GM12872 (cell line): ENCODE measurements around the gene SHISA6.

Source experiments
- TF ChIP-seq, protein P1 (sequence below): IDR thresholded peaks from 3 replicates; pipeline ENCODE4 v1.5.1; 2011; ENCODE audit warnings: low read depth, mild to moderate bottlenecking, low read length, moderate library complexity; ENCODE audit not compliant: insufficient read depth

SHISA6 gene

DNA sequence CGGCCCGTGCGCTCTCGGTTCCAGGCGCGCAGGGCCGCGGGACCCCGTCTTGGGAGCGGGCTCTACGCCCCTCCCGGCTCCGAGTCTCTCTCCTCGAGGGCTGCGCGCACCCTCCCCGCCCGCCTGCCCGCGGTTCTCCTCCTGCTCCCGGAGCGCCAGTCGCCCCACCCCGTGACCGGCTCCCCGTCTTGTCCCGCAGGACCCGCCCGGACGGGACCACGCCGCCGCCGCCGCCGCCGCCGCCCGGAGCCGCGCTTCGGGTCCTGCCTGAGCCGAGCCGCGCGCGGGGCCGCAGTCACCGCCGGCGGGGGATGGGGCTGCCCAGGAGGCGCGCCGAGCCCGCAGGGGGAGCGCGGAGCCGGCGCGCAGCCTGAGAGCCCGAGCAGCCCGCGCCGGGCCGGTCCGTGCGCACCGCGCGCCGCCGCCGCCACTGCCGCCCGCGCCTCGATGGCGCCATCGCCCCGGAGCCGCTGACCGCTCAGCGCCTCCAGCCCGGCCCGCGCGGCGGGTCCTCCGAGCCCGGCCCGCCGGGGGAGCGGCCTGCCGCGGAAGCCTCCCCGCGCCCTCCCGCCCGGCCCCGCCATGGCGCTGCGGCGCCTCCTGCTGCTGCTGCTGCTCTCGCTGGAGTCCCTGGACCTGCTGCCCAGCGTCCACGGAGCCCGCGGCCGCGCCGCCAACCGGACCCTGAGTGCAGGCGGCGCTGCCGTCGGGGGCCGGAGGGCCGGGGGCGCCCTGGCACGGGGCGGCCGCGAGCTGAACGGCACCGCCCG lies at the start of gene SHISA6:
Gene SHISA6 (plus strand): TSS at position 373 of the 770 bp plus-strand sequence.
- TF ChIP-seq, protein P1, sequence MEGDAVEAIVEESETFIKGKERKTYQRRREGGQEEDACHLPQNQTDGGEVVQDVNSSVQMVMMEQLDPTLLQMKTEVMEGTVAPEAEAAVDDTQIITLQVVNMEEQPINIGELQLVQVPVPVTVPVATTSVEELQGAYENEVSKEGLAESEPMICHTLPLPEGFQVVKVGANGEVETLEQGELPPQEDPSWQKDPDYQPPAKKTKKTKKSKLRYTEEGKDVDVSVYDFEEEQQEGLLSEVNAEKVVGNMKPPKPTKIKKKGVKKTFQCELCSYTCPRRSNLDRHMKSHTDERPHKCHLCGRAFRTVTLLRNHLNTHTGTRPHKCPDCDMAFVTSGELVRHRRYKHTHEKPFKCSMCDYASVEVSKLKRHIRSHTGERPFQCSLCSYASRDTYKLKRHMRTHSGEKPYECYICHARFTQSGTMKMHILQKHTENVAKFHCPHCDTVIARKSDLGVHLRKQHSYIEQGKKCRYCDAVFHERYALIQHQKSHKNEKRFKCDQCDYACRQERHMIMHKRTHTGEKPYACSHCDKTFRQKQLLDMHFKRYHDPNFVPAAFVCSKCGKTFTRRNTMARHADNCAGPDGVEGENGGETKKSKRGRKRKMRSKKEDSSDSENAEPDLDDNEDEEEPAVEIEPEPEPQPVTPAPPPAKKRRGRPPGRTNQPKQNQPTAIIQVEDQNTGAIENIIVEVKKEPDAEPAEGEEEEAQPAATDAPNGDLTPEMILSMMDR = no peak

DNA sequence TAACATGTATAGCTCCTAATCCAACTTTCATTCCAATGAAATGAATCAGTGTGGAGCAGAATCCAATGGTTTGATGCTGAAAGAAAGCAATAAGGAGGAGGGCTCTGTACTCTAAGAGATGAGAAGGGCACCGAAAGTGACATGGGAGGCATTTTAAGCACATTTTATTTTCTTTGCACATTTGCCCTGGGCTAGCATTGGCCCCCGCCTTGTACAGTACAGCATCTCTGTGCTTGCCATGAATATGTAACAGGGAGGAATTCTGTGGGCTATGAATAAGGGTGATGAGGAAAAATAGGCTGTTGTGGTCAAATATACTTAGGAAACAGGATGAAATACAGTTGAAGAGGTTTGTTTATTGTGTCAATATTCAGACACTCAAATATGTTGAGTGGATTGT lies 45.2 kb upstream of the SHISA6 start:
- TF ChIP-seq, protein P1 = no peak

DNA sequence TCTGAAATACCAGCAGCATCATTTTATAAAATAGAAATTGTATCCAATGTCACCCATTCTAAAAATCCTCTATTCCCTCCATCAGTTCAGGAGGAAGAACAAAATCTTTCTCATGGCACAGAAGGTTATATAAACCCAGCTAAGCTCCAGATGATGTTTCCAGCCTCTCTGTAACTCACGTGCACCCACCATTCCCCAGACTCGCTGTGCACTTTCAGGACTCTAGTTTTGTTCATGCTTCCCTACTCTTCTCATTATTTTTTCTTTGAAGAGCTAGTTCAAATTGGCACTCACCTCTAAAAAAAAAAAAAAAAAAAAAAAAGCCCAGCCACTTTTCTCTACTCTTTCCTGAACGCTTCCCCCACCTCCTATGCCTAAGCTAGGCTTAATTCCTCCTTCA lies 36.0 kb upstream of the SHISA6 start:
- TF ChIP-seq, protein P1 = no peak

DNA sequence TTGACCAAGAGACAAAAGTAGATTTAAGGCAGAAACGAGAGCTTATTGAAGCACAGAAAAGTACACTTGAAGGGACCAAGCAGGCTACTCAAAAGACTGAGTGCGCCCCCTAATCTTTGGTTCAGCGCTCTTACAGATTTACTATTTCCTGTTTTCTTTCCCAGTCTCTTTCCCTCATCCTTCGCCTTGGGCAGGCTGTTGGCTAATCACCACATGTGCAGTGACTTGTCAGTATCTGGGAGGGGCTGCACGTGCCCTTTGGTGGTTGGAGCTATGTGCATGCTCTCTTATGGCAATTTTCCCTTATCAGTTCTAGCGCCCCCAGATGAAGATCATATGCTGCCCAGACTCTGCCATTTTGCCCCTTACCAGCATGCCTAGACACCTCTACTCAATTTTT lies 35.4 kb upstream of the SHISA6 start:
- TF ChIP-seq, protein P1 = no peak

DNA sequence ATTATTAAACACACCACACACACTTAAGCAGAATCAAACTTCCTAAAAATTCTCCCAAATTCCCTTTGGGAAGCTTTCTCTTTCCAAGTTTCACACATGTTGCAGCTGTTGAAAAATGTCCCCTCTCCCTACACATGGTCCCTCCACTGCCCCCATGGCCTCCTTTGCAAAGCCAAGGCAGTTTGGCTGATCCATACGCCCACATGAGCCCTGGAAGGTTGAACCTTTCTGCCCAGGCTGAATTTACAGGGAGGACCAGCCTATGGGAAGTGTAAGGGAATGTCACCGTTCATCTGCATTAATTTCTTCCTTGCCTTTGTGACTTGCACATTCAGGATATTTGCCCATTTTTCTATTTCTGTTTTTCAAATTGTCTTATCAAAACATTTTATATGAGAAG lies 31.1 kb upstream of the SHISA6 start:
- TF ChIP-seq, protein P1 = no peak

DNA sequence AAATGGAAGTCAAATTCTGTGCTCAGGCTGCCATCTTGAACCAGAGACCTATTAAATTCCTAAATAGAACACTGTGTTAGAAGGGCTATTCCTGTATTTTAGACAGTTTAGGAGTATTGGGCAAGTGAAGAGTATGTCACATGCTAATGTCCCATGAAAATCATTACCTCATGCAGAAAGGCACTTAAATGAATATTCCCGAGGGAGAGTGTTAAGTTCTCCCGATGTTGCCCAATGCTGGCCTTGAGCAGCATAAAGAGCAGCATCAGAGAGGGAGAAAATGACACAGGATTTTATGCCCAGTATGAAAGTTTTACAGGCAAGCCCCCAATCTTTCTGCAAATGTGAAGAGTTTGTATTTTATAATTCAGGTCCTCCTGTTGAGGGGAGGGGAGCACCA lies 28.2 kb upstream of the SHISA6 start:
- TF ChIP-seq, protein P1 = no peak

DNA sequence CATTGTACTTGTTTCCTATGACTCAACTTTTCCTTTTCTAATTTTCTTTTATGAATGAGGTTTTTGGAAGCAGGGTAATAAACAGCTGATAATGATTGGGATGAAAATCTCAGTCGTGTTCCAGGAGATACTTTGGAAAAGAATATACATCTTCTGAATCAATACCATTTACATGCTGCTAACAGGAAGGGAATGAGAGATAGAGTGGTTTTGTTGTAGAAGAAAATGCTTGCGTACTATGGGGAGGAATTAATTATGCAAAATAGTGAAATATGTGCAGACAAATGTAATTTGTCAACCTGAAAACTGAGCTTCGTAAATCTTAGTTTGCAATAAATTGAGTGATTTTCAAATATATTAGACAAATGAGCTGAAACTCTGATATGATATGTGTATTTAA lies 24.0 kb upstream of the SHISA6 start:
- TF ChIP-seq, protein P1 = no peak
